WERI-Rb-1 (cell line): ENCODE data around the gene VPS39.

Experiments
- DNase-seq: peaks from one replicate; pipeline ENCODE4 v3.0.0-alpha.2; 2020
- H3K27ac ChIP-seq: fragments of 250-450 bp; sonication (Bioruptor Pico); 2 replicates; pipeline ENCODE4 v1.5.1; 2020; ENCODE audit warnings: mild to moderate bottlenecking, moderate library complexity
- H3K27me3 ChIP-seq: fragments of 250-450 bp; sonication (Bioruptor Pico); 2 replicates; pipeline ENCODE4 v1.5.1; 2021; ENCODE audit warnings: mild to moderate bottlenecking, low read depth, moderate library complexity; ENCODE audit not compliant: insufficient read depth, severe bottlenecking
- H3K36me3 ChIP-seq: fragments of 250-450 bp; sonication (Bioruptor Pico); 2 replicates; pipeline ENCODE4 v1.5.1; 2020; ENCODE audit warnings: mild to moderate bottlenecking, moderate library complexity
- H3K4me3 ChIP-seq: 2 replicates; pipeline ENCODE4 v1.5.1; 2011; ENCODE audit warnings: low read depth, mild to moderate bottlenecking, control low read depth, low read length
- H3K9me3 ChIP-seq: fragments of 250-450 bp; sonication (Bioruptor Pico); 2 replicates; pipeline ENCODE4 v1.5.1; 2021; ENCODE audit warnings: mild to moderate bottlenecking, moderate library complexity; ENCODE audit not compliant: severe bottlenecking
- CTCF ChIP-seq: IDR thresholded peaks from 2 replicates; pipeline ENCODE4 v1.5.1; 2011; ENCODE audit warnings: low read depth, mild to moderate bottlenecking, control low read depth, inconsistent platforms, low read length

VPS39 gene

GRCh38 chr15:42146551-42147430 is 61.3 kb downstream of the VPS39 start:
- H3K36me3 ChIP-seq, result no peaks in the 10 kb centered on the region
- no peak overlapping the region for H3K27ac ChIP-seq
- DNase-seq, result no peak
- TF ChIP-seq CTCF, result no peak
- H3K9me3 ChIP-seq, result no peaks in the 10 kb centered on the region
- no peaks in the 10 kb centered on the region for H3K27me3 ChIP-seq
- no peak overlapping the region for H3K4me3 ChIP-seq

GRCh38 chr15:42145546-42146455 is 62.3 kb downstream of the VPS39 start:
- TF ChIP-seq CTCF, result no peak
- Histone ChIP-seq H3K27ac (no peak overlapping the region), H3K4me3 (no peak overlapping the region), H3K9me3 (no peaks in the 10 kb centered on the region), H3K36me3 (no peaks in the 10 kb centered on the region), H3K27me3 (no peaks in the 10 kb centered on the region)
- no peak for DNase-seq

- Histone ChIP-seq H3K9me3 (no peaks in the 10 kb centered on the region), H3K4me3 (no peak overlapping the region), H3K27me3 (no peaks in the 10 kb centered on the region), H3K36me3 (no peaks in the 10 kb centered on the region), H3K27ac (no peak overlapping the region)
- DNase-seq, result no peak
- TF ChIP-seq CTCF, result no peak
These were observed 63.2 kb downstream of the VPS39 start for GRCh38 chr15:42144841-42145375.

- no peak overlapping the region for H3K4me3 ChIP-seq
- H3K27me3 ChIP-seq, result no peaks in the 10 kb centered on the region
- H3K36me3 ChIP-seq, result no peaks in the 10 kb centered on the region
- TF ChIP-seq CTCF, result no peak
- H3K9me3 ChIP-seq, result no peaks in the 10 kb centered on the region
- H3K27ac ChIP-seq, result no peak overlapping the region
- DNase-seq, result no peak
These were observed 64.1 kb downstream of the VPS39 start for GRCh38 chr15:42143866-42144625.

GRCh38 chr15:42143356-42143755 is 64.7 kb downstream of the VPS39 start:
- Histone ChIP-seq H3K27me3 (no peaks in the 10 kb centered on the region), H3K4me3 (no peak overlapping the region), H3K9me3 (no peaks in the 10 kb centered on the region), H3K27ac (no peak overlapping the region), H3K36me3 (no peaks in the 10 kb centered on the region)
- DNase-seq, result no peak
- TF ChIP-seq CTCF, result no peak
